ENCODE results near the gene PRIMA1.

Gene PRIMA1

GRCh38 chr14:93797536-93797935 is 9.3 kb upstream of the PRIMA1 start:
- Histone ChIP-seq H3K9ac (no peak overlapping the region), H3K4me2 (no peak overlapping the region), H3K27me3 (no peaks in the 10 kb centered on the region), H3K4me1 (no peaks in the 10 kb centered on the region), H3K27ac (no peak overlapping the region), H3K9me3 (no peaks in the 10 kb centered on the region), H3K4me3 (no peak overlapping the region), H3K36me3 (no peaks in the 10 kb centered on the region), H4K20me1 (no peaks in the 10 kb centered on the region)
- TF ChIP-seq Cebpa-rat (IDR thresholded peaks at IDR 0.05): no peak

- Histone ChIP-seq H3K27ac (no peak overlapping the region), H3K36me3 (no peaks in the 10 kb centered on the region)
Measured at GRCh38 chr14:93797071-93797470, 8.8 kb upstream of the PRIMA1 start.

GRCh38 chr14:93794756-93795155 is 6.5 kb upstream of the PRIMA1 start:
- Histone ChIP-seq H4K20me1 (no peaks in the 10 kb centered on the region), H3K27me3 (peaks cover 16% of the 10 kb centered on the region), H3K4me3 (no peak overlapping the region), H3K9me3 (0 out of 2 replicates have a peak, but pooled peaks cover under 1% of the 10 kb centered on the region), H3K4me1 (no peaks in the 10 kb centered on the region), H3K9ac (no peak overlapping the region), H3K27ac (no peak overlapping the region), H3K36me3 (no peaks in the 10 kb centered on the region), H3K4me2 (no peak overlapping the region)
- TF ChIP-seq Cebpa-rat (IDR thresholded peaks at IDR 0.05): no peak

More at GRCh38 chr14:93797071-93797470, 8.8 kb upstream of the PRIMA1 start:
- no peak for TF ChIP-seq Cebpa-rat (IDR thresholded peaks at IDR 0.05)
- no peaks in the 10 kb centered on the region for H3K9me3 ChIP-seq
- no peaks in the 10 kb centered on the region for H4K20me1 ChIP-seq
- no peaks in the 10 kb centered on the region for H3K27me3 ChIP-seq
- H3K9ac ChIP-seq: no peak overlapping the region
- no peak overlapping the region for H3K4me3 ChIP-seq
- no peak overlapping the region for H3K4me2 ChIP-seq
- H3K4me1 ChIP-seq: no peaks in the 10 kb centered on the region

GRCh38 chr14:93793555-93794324 is 5.5 kb upstream of the PRIMA1 start:
- H3K4me1 ChIP-seq: no peaks in the 10 kb centered on the region

GRCh38 chr14:93792391-93792790 is 4.1 kb upstream of the PRIMA1 start:
- no peak overlapping the region for H3K4me2 ChIP-seq
- no peaks in the 10 kb centered on the region for H3K4me1 ChIP-seq

More at GRCh38 chr14:93793555-93794324, 5.5 kb upstream of the PRIMA1 start:
- Histone ChIP-seq H3K36me3 (no peaks in the 10 kb centered on the region), H3K4me2 (no peak overlapping the region), H3K9ac (no peak overlapping the region), H3K27me3 (peaks cover 26% of the 10 kb centered on the region), H3K27ac (no peak overlapping the region), H4K20me1 (no peaks in the 10 kb centered on the region; the same call in 1 of the 2 replicates), H3K4me3 (no peak overlapping the region), H3K9me3 (peaks cover 10% of the 10 kb centered on the region; the same call in 1 of the 2 replicates)
- TF ChIP-seq Cebpa-rat (IDR thresholded peaks at IDR 0.05): no peak

GRCh38 chr14:93790966-93791365 is 2.7 kb upstream of the PRIMA1 start:
- Histone ChIP-seq H3K9ac (no peak overlapping the region), H3K36me3 (no peaks in the 10 kb centered on the region), H3K27ac (no peak overlapping the region), H3K4me2 (no peak overlapping the region), H3K4me1 (no peaks in the 10 kb centered on the region), H4K20me1 (no peaks in the 10 kb centered on the region; the same call in 1 of the 2 replicates), H3K4me3 (no peak overlapping the region), H3K9me3 (peaks cover 17% of the 10 kb centered on the region; the same call in 1 of the 2 replicates), H3K27me3 (peaks cover 54% of the 10 kb centered on the region)
- no peak for TF ChIP-seq Cebpa-rat (IDR thresholded peaks at IDR 0.05)

More at GRCh38 chr14:93792391-93792790, 4.1 kb upstream of the PRIMA1 start:
- TF ChIP-seq Cebpa-rat (IDR thresholded peaks at IDR 0.05): no peak
- H3K9ac ChIP-seq: no peak overlapping the region
- H3K27me3 ChIP-seq: peaks cover 40% of the 10 kb centered on the region
- no peaks in the 10 kb centered on the region for H3K36me3 ChIP-seq
- peaks cover 17% of the 10 kb centered on the region; the same call in 1 of the 2 replicates for H3K9me3 ChIP-seq
- no peak overlapping the region for H3K4me3 ChIP-seq
- H3K27ac ChIP-seq: no peak overlapping the region
- H4K20me1 ChIP-seq: no peaks in the 10 kb centered on the region; the same call in 1 of the 2 replicates

GRCh38 chr14:93789228-93790130 is 1.2 kb upstream of the PRIMA1 start:
- peaks cover 56% of the 10 kb centered on the region for H3K27me3 ChIP-seq
- peak overlapping the region; percentile 56 for H3K4me2 ChIP-seq
- H3K9ac ChIP-seq: no peak overlapping the region
- H3K4me1 ChIP-seq: no peaks in the 10 kb centered on the region
- H4K20me1 ChIP-seq: no peaks in the 10 kb centered on the region; the same call in 1 of the 2 replicates
- TF ChIP-seq Cebpa-rat (IDR thresholded peaks at IDR 0.05): no peak
- H3K4me3 ChIP-seq: peak overlapping the region; percentile 54
- peaks cover 17% of the 10 kb centered on the region; the same call in 1 of the 2 replicates for H3K9me3 ChIP-seq
- H3K27ac ChIP-seq: no peak overlapping the region
- no peaks in the 10 kb centered on the region for H3K36me3 ChIP-seq

- Histone ChIP-seq H4K20me1 (no peaks in the 10 kb centered on the region; the same call in 1 of the 2 replicates), H3K27ac (no peak overlapping the region), H3K9me3 (peaks cover 17% of the 10 kb centered on the region; the same call in 1 of the 2 replicates), H3K36me3 (no peaks in the 10 kb centered on the region), H3K4me1 (no peaks in the 10 kb centered on the region), H3K9ac (no peak overlapping the region), H3K27me3 (peaks cover 56% of the 10 kb centered on the region), H3K4me3 (peak overlapping the region; percentile 54), H3K4me2 (peak overlapping the region; percentile 56)
- TF ChIP-seq Cebpa-rat (IDR thresholded peaks at IDR 0.05): no peak
Measured at GRCh38 chr14:93788543-93789227, 400 bp upstream of the PRIMA1 start.
